Adrenal gland (tissue), 5 donors: Measurements from ENCODE around the gene WBP1L.

Experiments
- CTCF ChIP-seq, 6 experiments: fragments of 450-650 bp in 4 of 6; fragments of 200-600 bp in 2 of 6; sonication (generic) in 1 of 6; IDR thresholded peaks; 1 replicate in 5 of 6; 2 replicates in 1 of 6; pipeline versions ENCODE4 v1.5.1 to v1.8.0; 2016 to 2021; ENCODE audit warnings: antibody characterized with exemption in 6 of 6, mild to moderate bottlenecking in 2 of 6, moderate library complexity in 1 of 6
- POLR2A ChIP-seq, 2 donors: fragments of 450-650 bp; IDR thresholded peaks; one replicate each; pipeline ENCODE4 v1.6.1; 2017; ENCODE audit warnings: antibody characterized with exemption in 2 of 2, mild to moderate bottlenecking in 2 of 2, moderate library complexity in 1 of 2
- donor health status: DM: no; HTN: no; CAD: no.

GRCh38 chr10:102723989-102724388 lies 19.8 kb upstream of the WBP1L start:
- no peak for TF ChIP-seq POLR2A (IDR thresholded peaks at IDR 0.05)
- no peak for TF ChIP-seq CTCF (IDR thresholded peaks at IDR 0.05)
